Adrenal gland (tissue), 12 donors: ENCODE results near the gene FAM120B. TPM values are rescaled to one million over a fixed set of nuclear protein-coding genes. Genes with fewer than 3 reads are reported as not detected.

Source experiments
- DNase-seq, 7 donors: peaks; one replicate each; pipeline ENCODE4 v3.0.0-alpha.2; 2019 to 2020
- H3K27ac ChIP-seq, 5 donors: fragments of 200-600 bp; sonication (generic) in 4 of 5; 1 replicate in 3 of 5; 2 replicates in 2 of 5; pipeline versions ENCODE4 v1.5.1 to v1.8.0; 2016 to 2020; ENCODE audit warnings: mild to moderate bottlenecking in 1 of 5
- H3K27me3 ChIP-seq: fragments of 200-600 bp; 2 replicates; pipeline ENCODE4 v1.8.0; 2021
- H3K36me3 ChIP-seq, 2 donors: fragments of 200-600 bp; replicated peaks in 1 of 2; 1 replicate in 1 of 2; 2 replicates in 1 of 2; pipeline versions ENCODE4 v1.5.1 to v1.8.0; 2018 to 2022
- H3K4me1 ChIP-seq, 2 donors: fragments of 200-600 bp; replicated peaks in 1 of 2; 1 replicate in 1 of 2; 2 replicates in 1 of 2; pipeline versions ENCODE4 v1.5.1 to v1.8.0; 2018 to 2021
- H3K4me3 ChIP-seq, 4 donors: fragments of 200-600 bp; sonication (generic) in 3 of 4; one replicate each; pipeline ENCODE4 v1.5.1; 2016 to 2018
- H3K9me3 ChIP-seq, 3 donors: fragments of 200-600 bp; sonication (generic) in 1 of 3; replicated peaks in 1 of 3; 1 replicate in 2 of 3; 2 replicates in 1 of 3; pipeline versions ENCODE4 v1.5.1 to v1.8.0; 2016 to 2021
- POLR2A ChIP-seq, 2 donors: fragments of 450-650 bp; IDR thresholded peaks; one replicate each; pipeline ENCODE4 v1.6.1; 2017; ENCODE audit warnings: antibody characterized with exemption in 2 of 2, mild to moderate bottlenecking in 2 of 2, moderate library complexity in 1 of 2
- WGBS, 4 donors: extraction: QIAGEN DNeasy Blood & Tissue Kit in 2 of 4; methylation state at CpG; one replicate each; pipeline versions ENCODE4 v1.1.5 to v1.1.7; 2013 to 2017; 5-methylcytosine and 5-hydroxymethylcytosine counted together
- intact Hi-C, 2 donors: fragments of 100-400 bp; cut with DNase I; formaldehyde crosslinking; loops; one replicate each; pipeline versions ENCODE4 v1.14.1 to v1.15.0; 2022 to 2023
- polyA plus RNA-seq, 3 donors: library from polyadenylated mRNA; stranded (reverse); fragments of 200-250 nt in 2 of 3; fragments of 350-450 nt in 1 of 3; fragmentation: Illumina TruSeq in 1 of 3; extraction: RNeasy Lipid Tissue Mini Kit (QIAGEN cat#74804) in 1 of 3; gene quantifications; one replicate each; pipeline ENCODE4 v1.2.3, GENCODE V29; 2013 to 2014
- total RNA-seq, 9 donors: library from RNA; depleted of rRNA in 4 of 9; stranded (reverse); fragments of >200 nt in 4 of 9; fragments of 120-200 nt in 1 of 9; fragmentation: NEBNext Ultra II Directional in 1 of 9; extraction: Animal tissue kit (Norgen Biotek cat#: 25700) in 1 of 9; gene quantifications; one replicate each; pipeline versions ENCODE4 v1.1.0 to v1.2.4, GENCODE V29; 2013 to 2023
- TF ChIP-seq, protein P1 (sequence below), 6 experiments: fragments of 450-650 bp in 4 of 6; fragments of 200-600 bp in 2 of 6; sonication (generic) in 1 of 6; IDR thresholded peaks; 1 replicate in 5 of 6; 2 replicates in 1 of 6; pipeline versions ENCODE4 v1.5.1 to v1.8.0; 2016 to 2021; ENCODE audit warnings: antibody characterized with exemption in 6 of 6, mild to moderate bottlenecking in 2 of 6, moderate library complexity in 1 of 6
- donor health status: healthy with polysubstance abuse.
- donor health status: Bipolar disorder and iron deficiency.
- donor health status: DM: yes; HTN: yes; CAD: no.
- donor health status: DM: no; HTN: no; CAD: no.
- donor health status: DM: no; HTN: no; CAD: no.
- donor health status: DM: yes; HTN: yes; CAD: no.

Gene FAM120B
- total and polyA plus RNA-seq, 12 donors: 12.4 to 42.0 (median 27.4) TPM

DNA sequence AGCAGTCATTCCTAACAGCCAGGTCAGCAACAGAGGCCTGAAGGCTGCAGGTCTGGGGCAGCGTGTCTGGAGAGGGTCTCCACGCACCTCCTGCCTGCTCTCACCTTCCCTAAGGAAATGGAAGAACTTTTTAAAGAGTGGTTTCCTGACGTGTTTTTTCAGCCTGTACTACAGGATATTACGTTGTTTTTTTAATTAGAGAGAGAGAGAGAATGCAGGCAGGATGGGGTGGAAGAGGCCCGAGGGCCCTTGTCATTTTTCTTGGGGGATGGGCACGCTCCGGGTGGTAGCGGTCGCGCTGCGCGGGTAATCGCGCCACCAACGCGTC is 17.7 kb upstream of the FAM120B start:
- Histone ChIP-seq H3K4me1 (peaks cover 20 to 37% of the 10 kb centered on the region in 2 donors), H3K36me3 (peaks cover 0 to 17% of the 10 kb centered on the region in 2 donors), H3K27me3 (no peaks in the 10 kb centered on the region), H3K27ac (peak overlapping the region in 1 of 5 donors; percentile 78), H3K4me3 (peak overlapping the region in 1 of 4 donors; percentile 71), H3K9me3 (no peaks in the 10 kb centered on the region)
- intact Hi-C loops: no loop called here
- TF ChIP-seq, protein P1, sequence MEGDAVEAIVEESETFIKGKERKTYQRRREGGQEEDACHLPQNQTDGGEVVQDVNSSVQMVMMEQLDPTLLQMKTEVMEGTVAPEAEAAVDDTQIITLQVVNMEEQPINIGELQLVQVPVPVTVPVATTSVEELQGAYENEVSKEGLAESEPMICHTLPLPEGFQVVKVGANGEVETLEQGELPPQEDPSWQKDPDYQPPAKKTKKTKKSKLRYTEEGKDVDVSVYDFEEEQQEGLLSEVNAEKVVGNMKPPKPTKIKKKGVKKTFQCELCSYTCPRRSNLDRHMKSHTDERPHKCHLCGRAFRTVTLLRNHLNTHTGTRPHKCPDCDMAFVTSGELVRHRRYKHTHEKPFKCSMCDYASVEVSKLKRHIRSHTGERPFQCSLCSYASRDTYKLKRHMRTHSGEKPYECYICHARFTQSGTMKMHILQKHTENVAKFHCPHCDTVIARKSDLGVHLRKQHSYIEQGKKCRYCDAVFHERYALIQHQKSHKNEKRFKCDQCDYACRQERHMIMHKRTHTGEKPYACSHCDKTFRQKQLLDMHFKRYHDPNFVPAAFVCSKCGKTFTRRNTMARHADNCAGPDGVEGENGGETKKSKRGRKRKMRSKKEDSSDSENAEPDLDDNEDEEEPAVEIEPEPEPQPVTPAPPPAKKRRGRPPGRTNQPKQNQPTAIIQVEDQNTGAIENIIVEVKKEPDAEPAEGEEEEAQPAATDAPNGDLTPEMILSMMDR (IDR thresholded peaks at IDR 0.05): no peak
- TF ChIP-seq POLR2A (IDR thresholded peaks at IDR 0.05): no peak
- DNase-seq: no peak
- WGBS, 4 donors: 35 to 40% (median 35%) methylated on average over 6 to 16 of the region's 16 CpGs

DNA sequence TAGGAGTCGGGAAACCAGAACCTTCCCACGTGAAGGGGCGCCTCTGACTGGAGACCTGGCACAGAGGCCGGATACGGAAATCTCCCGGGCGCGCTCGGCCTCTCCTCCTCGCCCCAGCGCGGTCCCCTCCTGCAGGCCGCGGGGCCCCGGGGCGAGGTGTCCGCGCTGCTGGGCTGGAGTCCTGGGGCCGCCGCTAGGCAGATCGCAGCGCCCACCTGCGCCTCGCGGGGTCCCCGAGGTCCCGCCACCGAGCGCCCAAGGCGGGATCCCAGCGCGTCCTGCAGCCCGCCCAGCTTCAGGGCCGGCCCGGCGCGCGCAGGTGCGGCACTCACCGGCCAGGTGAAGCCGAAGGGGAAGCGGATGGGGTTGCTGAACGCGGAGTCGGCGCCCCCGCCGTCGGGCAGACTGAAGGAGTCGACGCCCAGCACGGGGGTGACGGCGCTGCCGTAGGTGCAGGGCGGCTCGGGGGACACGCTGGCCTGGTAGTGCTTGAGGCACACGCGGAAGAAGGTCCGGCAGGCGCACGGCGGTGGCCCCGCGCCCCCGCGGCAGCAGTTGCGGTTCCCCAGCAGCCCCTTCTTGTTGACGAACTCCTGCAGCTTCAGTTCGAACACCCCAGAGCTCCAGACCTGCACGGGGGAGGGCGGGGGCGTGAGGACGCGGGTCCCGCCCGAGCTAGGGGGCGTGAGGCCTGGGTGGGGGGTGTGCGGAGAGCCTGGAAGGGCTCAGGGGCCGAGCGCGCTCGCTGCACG is 17.2 kb upstream of the FAM120B start:
- 7 to 10% (median 7%) methylated on average over 31 to 85 of the region's 85 CpGs; no CpG with 5 or more reads in 1 of the 4 donors for WGBS, 4 donors
- Histone ChIP-seq H3K4me1 (peaks cover 20 to 37% of the 10 kb centered on the region in 2 donors), H3K36me3 (peaks cover 0 to 13% of the 10 kb centered on the region in 2 donors), H3K27ac (peak overlapping the region in 2 of 5 donors; percentile 77 to 78), H3K9me3 (no peaks in the 10 kb centered on the region), H3K27me3 (peaks cover 4% of the 10 kb centered on the region), H3K4me3 (peak overlapping the region in 3 of 4 donors; percentile 71 to 93 (median 85))
- DNase-seq: peak in 2 of 7 donors; percentile 13 to 19
- TF ChIP-seq POLR2A (IDR thresholded peaks at IDR 0.05): no peak
- TF ChIP-seq, protein P1 (IDR thresholded peaks at IDR 0.05): no peak
- intact Hi-C loops: no loop called here

DNA sequence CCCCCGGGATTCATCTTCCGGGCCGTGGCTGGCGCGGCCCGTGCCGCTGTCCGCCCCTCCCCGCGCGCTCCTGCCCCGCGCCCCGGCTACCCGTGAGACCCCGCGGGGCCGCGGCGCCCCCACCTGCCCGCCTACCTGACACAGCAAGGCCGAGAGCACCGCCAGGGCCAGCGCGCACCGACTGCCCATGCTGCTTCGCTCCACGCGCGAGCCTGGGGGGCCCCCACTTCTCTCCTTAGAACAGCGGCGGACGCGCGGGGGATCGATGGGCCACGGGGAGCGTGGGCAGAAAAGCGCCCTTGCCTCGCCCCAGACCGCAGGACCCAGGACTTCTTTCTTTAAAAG is 16.6 kb upstream of the FAM120B start:
- peaks cover 0 to 8% of the 10 kb centered on the region in 2 donors for H3K36me3 ChIP-seq
- H3K4me1 ChIP-seq: peaks cover 20 to 37% of the 10 kb centered on the region in 2 donors
- no peak for TF ChIP-seq POLR2A (IDR thresholded peaks at IDR 0.05)
- TF ChIP-seq, protein P1 (IDR thresholded peaks at IDR 0.05): no peak
- H3K27me3 ChIP-seq: peaks cover 7% of the 10 kb centered on the region
- H3K9me3 ChIP-seq: no peaks in the 10 kb centered on the region
- peak overlapping the region in 4 of 5 donors; percentile 62 to 78 (median 70) for H3K27ac ChIP-seq
- intact Hi-C loops: no loop called here
- WGBS, 4 donors: 0 to 1% (median 1%) methylated on average over 9 to 41 of the region's 41 CpGs; no CpG with 5 or more reads in 1 of the 4 donors
- DNase-seq: peak in 1 of 7 donors; percentile 24
- H3K4me3 ChIP-seq: peak overlapping the region; percentile 38 to 93 (median 78)

DNA sequence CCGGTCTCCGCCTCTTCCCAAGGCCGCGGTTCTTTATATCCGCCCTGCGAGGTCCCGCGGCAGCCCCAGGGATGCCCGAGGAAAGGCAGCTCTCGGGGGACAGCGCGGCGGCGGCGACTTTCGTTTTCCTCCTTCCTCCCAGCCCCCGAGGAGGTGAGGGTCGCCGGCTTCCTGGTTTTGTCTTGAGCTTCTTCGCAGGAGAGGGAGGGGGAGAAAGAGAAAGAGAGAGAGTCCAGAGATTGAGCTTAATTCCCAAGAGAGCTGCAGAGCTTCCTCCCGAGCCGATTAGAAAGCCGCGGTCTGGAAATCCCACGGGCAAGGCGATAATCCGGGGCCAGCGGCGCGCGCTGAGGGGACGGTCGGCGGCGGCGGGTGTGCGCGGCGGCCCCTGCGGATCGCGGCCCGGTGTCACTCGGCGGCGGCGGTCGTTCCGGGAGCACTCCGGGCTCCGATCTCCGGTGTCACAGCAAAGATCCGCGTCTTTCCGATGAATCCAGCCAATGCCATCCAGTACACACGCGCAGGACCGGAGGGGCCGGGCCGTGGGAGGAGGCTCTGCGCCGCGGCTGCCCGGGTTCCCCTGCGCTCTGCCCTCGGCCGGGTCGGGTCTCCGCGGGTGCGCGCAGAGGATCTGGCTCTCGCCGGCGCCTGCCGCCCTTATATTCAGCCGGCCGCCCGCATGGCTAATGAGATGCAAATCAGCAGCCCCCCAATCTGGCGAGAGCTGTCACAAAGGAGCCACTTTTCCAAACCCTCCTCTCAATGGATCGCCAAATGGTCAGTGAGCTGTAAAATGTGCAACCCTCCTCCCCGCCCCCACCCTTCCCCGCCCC is 16.0 kb upstream of the FAM120B start, which contains the start of gene DLL1:
Gene DLL1 (minus strand): TSS at position 783 of the 833 bp plus-strand sequence. CDS start 939 bp downstream, outside the sequence.
- 0 to 4% (median 1%) methylated on average over 12 to 83 of the region's 83 CpGs for WGBS, 4 donors
- Histone ChIP-seq H3K9me3 (no peaks in the 10 kb centered on the region), H3K4me1 (peaks cover 24 to 42% of the 10 kb centered on the region in 2 donors), H3K27ac (peak within 1 kb of the TSS in 4 of 5 donors; percentile 62 to 78 (median 70)), H3K4me3 (peak within 1 kb of the TSS; percentile 38 to 93 (median 78)), H3K36me3 (peaks cover 0 to 2% of the 10 kb centered on the region in 2 donors), H3K27me3 (peaks cover 13% of the 10 kb centered on the region)
- TF ChIP-seq POLR2A (IDR thresholded peaks at IDR 0.05): peak in 1 of 2 donors; percentile 72
- TF ChIP-seq, protein P1 (IDR thresholded peaks at IDR 0.05): no peak
- intact Hi-C loops: no loop called here
- peak; percentile 62 to 80 (median 69) for DNase-seq
